Lower lobe of right lung (tissue), 2 donors: ENCODE measurements around the gene MYOG. TPM values are rescaled to one million over a fixed set of nuclear protein-coding genes. Genes with fewer than 3 reads are reported as not detected.

Experiments
- ATAC-seq, 2 donors: fragments of 200-7000 bp; cut with Tn5 transposase; one replicate each; pipeline ENCODE4 v1.9.1; 2020 to 2022; ENCODE audit warnings: mild to moderate bottlenecking in 2 of 2, moderate library complexity in 2 of 2
- DNase-seq: peaks from one replicate; pipeline ENCODE4 v3.0.0-alpha.2; 2020
- H3K27ac ChIP-seq: fragments of 200-600 bp; one replicate; pipeline ENCODE4 v1.8.0; 2022
- H3K27me3 ChIP-seq: fragments of 200-600 bp; one replicate; pipeline ENCODE4 v1.8.0; 2022; ENCODE audit warnings: low read depth
- H3K36me3 ChIP-seq: fragments of 200-600 bp; one replicate; pipeline ENCODE4 v1.8.0; 2022; ENCODE audit warnings: mild to moderate bottlenecking
- H3K4me1 ChIP-seq: fragments of 200-600 bp; one replicate; pipeline ENCODE4 v1.8.0; 2022
- H3K4me3 ChIP-seq: fragments of 200-600 bp; one replicate; pipeline ENCODE4 v1.8.0; 2022; ENCODE audit warnings: mild to moderate bottlenecking
- H3K9me3 ChIP-seq: fragments of 200-600 bp; one replicate; pipeline ENCODE4 v1.8.0; 2022
- CTCF ChIP-seq: fragments of 200-600 bp; IDR thresholded peaks from one replicate; pipeline ENCODE4 v1.8.0; 2022; ENCODE audit warnings: antibody characterized with exemption, mild to moderate bottlenecking
- intact Hi-C: fragments of 100-400 bp; cut with DNase I; formaldehyde crosslinking; loops from one replicate; pipeline ENCODE4 v1.11.0; 2022
- total RNA-seq: library from RNA; stranded (reverse); fragmentation: NEBNext Ultra II Directional; extraction: Animal tissue kit (Norgen Biotek cat#: 25700); gene quantifications from one replicate; pipeline ENCODE4 v1.2.1, GENCODE V29; 2021
- donor health status: DM: no; HTN: yes; CAD: no; lungs with severe emphysema.

The MYOG gene
- total RNA-seq, 1 donor from 2014 or later: not detected

- DNase-seq (no peak), ATAC-seq (no peak)
- TF ChIP-seq CTCF: no peak
- H3K27me3 ChIP-seq: peaks cover 5% of the 10 kb centered on the region
- intact Hi-C loops: loop anchor here (10.0 kb wide), 1 partner anchor 165 kb away; no protein-coding TSS in a partner anchor
- no peak overlapping the region for H3K27ac ChIP-seq
- H3K4me3 ChIP-seq: no peak overlapping the region
- H3K36me3 ChIP-seq: no peaks in the 10 kb centered on the region
- H3K9me3 ChIP-seq: no peaks in the 10 kb centered on the region
- H3K4me1 ChIP-seq: no peaks in the 10 kb centered on the region
These were observed 46.0 kb downstream of the MYOG start for GRCh38 chr1:203039609-203040512.

GRCh38 chr1:203038891-203039608 lies 46.8 kb downstream of the MYOG start:
- no peaks in the 10 kb centered on the region for H3K36me3 ChIP-seq
- ATAC-seq: peak; percentile 89 to 90
- intact Hi-C loops: loop anchor here (10.0 kb wide), 1 partner anchor 166 kb away; no protein-coding TSS in a partner anchor
- peaks cover 5% of the 10 kb centered on the region for H3K27me3 ChIP-seq
- peak; percentile 80 for DNase-seq
- H3K4me1 ChIP-seq: no peaks in the 10 kb centered on the region
- H3K4me3 ChIP-seq: no peak overlapping the region
- TF ChIP-seq CTCF: peak; percentile 89
- no peak overlapping the region for H3K27ac ChIP-seq
- no peaks in the 10 kb centered on the region for H3K9me3 ChIP-seq

GRCh38 chr1:203038217-203038741 lies 47.5 kb downstream of the MYOG start:
- peaks cover 5% of the 10 kb centered on the region for H3K27me3 ChIP-seq
- no peaks in the 10 kb centered on the region for H3K9me3 ChIP-seq
- intact Hi-C loops: loop anchor here (10.0 kb wide), 1 partner anchor 167 kb away; no protein-coding TSS in a partner anchor
- no peaks in the 10 kb centered on the region for H3K36me3 ChIP-seq
- no peak for TF ChIP-seq CTCF
- ATAC-seq (peak; percentile 40 to 44), DNase-seq (no peak)
- H3K4me3 ChIP-seq: no peak overlapping the region
- H3K27ac ChIP-seq: no peak overlapping the region
- no peaks in the 10 kb centered on the region for H3K4me1 ChIP-seq

GRCh38 chr1:203037509-203038190 lies 48.2 kb downstream of the MYOG start:
- H3K27ac ChIP-seq: no peak overlapping the region

More at GRCh38 chr1:203037509-203038190, 48.2 kb downstream of the MYOG start:
- no peak overlapping the region for H3K4me3 ChIP-seq
- H3K27me3 ChIP-seq: peaks cover 5% of the 10 kb centered on the region
- no peak for TF ChIP-seq CTCF
- DNase-seq: no peak
- H3K4me1 ChIP-seq: no peaks in the 10 kb centered on the region
- ATAC-seq: no peak
- no peaks in the 10 kb centered on the region for H3K9me3 ChIP-seq
- H3K36me3 ChIP-seq: no peaks in the 10 kb centered on the region
- intact Hi-C loops: loop anchor here (10.0 kb wide), 1 partner anchor 167 kb away; no protein-coding TSS in a partner anchor
